ENCODE results near the gene RASL11A.

GRCh38 chr13:27311518-27312210 is 41.0 kb downstream of the RASL11A start:
- TF ChIP-seq CTCF (IDR thresholded peaks at IDR 0.05; ENCODE audit: poor library complexity), result no peak
- TF ChIP-seq EZH2 (IDR thresholded peaks at IDR 0.05; ENCODE audit: borderline replicate concordance), result no peak
